Common myeloid progenitor, CD34-positive (primary cell): Measurements from ENCODE around the gene EGFR.

Experiments
- CTCF ChIA-PET: fragments of 350-600 bp; sonication (Branson Sonifier 250); formaldehyde crosslinking; loops from one replicate; lab custom pipeline; 2021; ENCODE audit warnings: antibody characterized with exemption; lab: Charles Lee
- POLR2A ChIA-PET: fragments of 350-600 bp; sonication (Branson Sonifier 250); formaldehyde crosslinking; loops from one replicate; lab custom pipeline; 2021; ENCODE audit warnings: antibody characterized with exemption; lab: Charles Lee
- DNase-seq, 3 donors: peaks; one replicate each; pipeline versions ENCODE4 v3.0.0 to v3.0.0-alpha.2; 2013
- H3K27ac ChIP-seq, 2 experiments: 1 replicate in 1 of 2; 2 replicates in 1 of 2; pipeline ENCODE4 v1.7.0; 2013; ENCODE audit warnings: inconsistent platforms in 2 of 2, low read length in 2 of 2, mild to moderate bottlenecking in 2 of 2, low read depth in 1 of 2, moderate library complexity in 1 of 2; ENCODE audit not compliant: severe bottlenecking in 2 of 2, insufficient read depth in 1 of 2, poor library complexity in 1 of 2
- H3K27me3 ChIP-seq, 5 experiments: replicated peaks in 2 of 5; 1 replicate in 3 of 5; 2 replicates in 2 of 5; pipeline versions ENCODE4 v1.6.1 to v1.7.0; 2013; ENCODE audit warnings: low read length in 4 of 5, mild to moderate bottlenecking in 2 of 5, moderate library complexity in 2 of 5, inconsistent platforms in 1 of 5; ENCODE audit not compliant: insufficient read depth in 5 of 5, control insufficient read depth in 4 of 5
- H3K36me3 ChIP-seq, 4 experiments: 1 replicate in 2 of 4; 2 replicates in 2 of 4; pipeline versions ENCODE4 v1.6.1 to v1.7.0; 2013; ENCODE audit warnings: low read length in 3 of 4, control low read depth in 1 of 4, mild to moderate bottlenecking in 1 of 4; ENCODE audit not compliant: control insufficient read depth in 4 of 4, insufficient read depth in 4 of 4
- H3K4me1 ChIP-seq, 4 experiments: 1 replicate in 3 of 4; 2 replicates in 1 of 4; pipeline versions ENCODE4 v1.6.1 to v1.7.1; 2013; ENCODE audit warnings: low read length in 3 of 4, mild to moderate bottlenecking in 3 of 4, control low read depth in 1 of 4, inconsistent platforms in 1 of 4, moderate library complexity in 1 of 4; ENCODE audit not compliant: control insufficient read depth in 4 of 4, insufficient read depth in 4 of 4; ENCODE audit errors: control extremely low read depth in 1 of 4
- H3K4me3 ChIP-seq, 7 experiments: 1 replicate in 4 of 7; 2 replicates in 3 of 7; pipeline versions ENCODE4 v1.5.1 to v1.7.0; 2013; ENCODE audit warnings: mild to moderate bottlenecking in 7 of 7, low read length in 6 of 7, moderate library complexity in 6 of 7, inconsistent platforms in 2 of 7, low read depth in 2 of 7, control low read depth in 1 of 7; ENCODE audit not compliant: insufficient read depth in 4 of 7, control insufficient read depth in 1 of 7; ENCODE audit errors: extremely low read depth in 1 of 7
- H3K9me3 ChIP-seq, 5 experiments: 1 replicate in 4 of 5; 2 replicates in 1 of 5; pipeline versions ENCODE4 v1.6.1 to v1.7.1; 2013; ENCODE audit warnings: low read length in 4 of 5, mild to moderate bottlenecking in 2 of 5, inconsistent platforms in 1 of 5, low read depth in 1 of 5, moderate library complexity in 1 of 5; ENCODE audit not compliant: control insufficient read depth in 4 of 5, insufficient read depth in 2 of 5; ENCODE audit errors: control extremely low read depth in 1 of 5
- WGBS: methylation state at CpG from one replicate; pipeline ENCODE4 v1.1.5; 2013; ENCODE audit not compliant: insufficient coverage; 5-methylcytosine and 5-hydroxymethylcytosine counted together

EGFR gene

DNA sequence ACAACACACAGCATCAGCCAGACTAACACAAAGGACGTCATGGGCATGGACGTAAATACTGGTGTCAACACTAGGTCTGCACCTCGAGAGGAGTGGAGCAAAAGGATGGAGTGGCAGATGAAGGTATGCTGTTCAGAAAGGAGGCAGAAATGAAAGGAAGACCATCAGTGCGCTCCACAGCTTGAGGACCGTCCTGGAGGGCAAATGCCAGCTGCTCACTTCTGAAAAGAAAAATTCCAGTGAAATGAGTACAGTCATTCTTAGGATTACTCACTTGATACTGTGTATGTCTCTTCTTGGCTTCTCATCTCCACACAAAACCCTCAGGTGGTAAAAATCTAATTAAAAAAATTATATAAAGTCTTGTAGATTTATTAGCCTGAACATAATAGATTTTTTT lies 44.8 kb downstream of the EGFR start:
- peaks cover 0 to 1% (median 0%) of the 10 kb centered on the region in 5 experiments for H3K9me3 ChIP-seq
- H3K4me1 ChIP-seq = no peaks in the 10 kb centered on the region
- ChIA-PET CTCF (no interaction called here), POLR2A (no interaction called here)
- no peaks in the 10 kb centered on the region for H3K36me3 ChIP-seq
- DNase-seq = no peak
- no peak overlapping the region for H3K4me3 ChIP-seq
- 88% methylated on average over 4 of the region's 5 CpGs for WGBS
- peaks cover 0 to 6% (median 0%) of the 10 kb centered on the region in 5 experiments for H3K27me3 ChIP-seq
- no peak overlapping the region for H3K27ac ChIP-seq

DNA sequence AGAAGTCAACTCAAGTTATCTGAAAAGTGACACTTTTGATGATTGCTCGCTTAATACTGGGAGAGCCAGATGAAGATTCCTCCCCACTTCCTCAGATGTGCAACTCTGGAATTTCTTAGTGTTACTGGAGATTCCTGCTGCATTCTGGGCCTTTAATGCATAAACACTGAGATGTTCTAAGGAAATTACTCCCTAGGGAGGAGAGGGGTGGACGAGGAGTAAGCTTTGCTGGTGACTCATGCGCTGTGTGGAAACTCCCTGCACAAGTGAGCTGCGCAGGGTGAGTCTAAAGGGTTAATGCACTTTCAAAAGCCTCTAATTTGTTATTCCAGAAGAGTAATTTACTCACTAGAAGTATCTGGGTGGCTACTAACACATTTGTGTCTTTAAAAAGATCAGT lies 46.3 kb downstream of the EGFR start:
- 73% methylated on average over 3 of the region's 4 CpGs for WGBS
- Histone ChIP-seq H3K27ac (no peak overlapping the region), H3K4me1 (no peaks in the 10 kb centered on the region), H3K27me3 (peaks cover 0 to 11% (median 0%) of the 10 kb centered on the region in 5 experiments), H3K36me3 (no peaks in the 10 kb centered on the region), H3K4me3 (no peak overlapping the region), H3K9me3 (peaks cover 0 to 1% (median 0%) of the 10 kb centered on the region in 5 experiments)
- CTCF ChIA-PET = no interaction called here
- POLR2A ChIA-PET = no interaction called here
- no peak for DNase-seq

DNA sequence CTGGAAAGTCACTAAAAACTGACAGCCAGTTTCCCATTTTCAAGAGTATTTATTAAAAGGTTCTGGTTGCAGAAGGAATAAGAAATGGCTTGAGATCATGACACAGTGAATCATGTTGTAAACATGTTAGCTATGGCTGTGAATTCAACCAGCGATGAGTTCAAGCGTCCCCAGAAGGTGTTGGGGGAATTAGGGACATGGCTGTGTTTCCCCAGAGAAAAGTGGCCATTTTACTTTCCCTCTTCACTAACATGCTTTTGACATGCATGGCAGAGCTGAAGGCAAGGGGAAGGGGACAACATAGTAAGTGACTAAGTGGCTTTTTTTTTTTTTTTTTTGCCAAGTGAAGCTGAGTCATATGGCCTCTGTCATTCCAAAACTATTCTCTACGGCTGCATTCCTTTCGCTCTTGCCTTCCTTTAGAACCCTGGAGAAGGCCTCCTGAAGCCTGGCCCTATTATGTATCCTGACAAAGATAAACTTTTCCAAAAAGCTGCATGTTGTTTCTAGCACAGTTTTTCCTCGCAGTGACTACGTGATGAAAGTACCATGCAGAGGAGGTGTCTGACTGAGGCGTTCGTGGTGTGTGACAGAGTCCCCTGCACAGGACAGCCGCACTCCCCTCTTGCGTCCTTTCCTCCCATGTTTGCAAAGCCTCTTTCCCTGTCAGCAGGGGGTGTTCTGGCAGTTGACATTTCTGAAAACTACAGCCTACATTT lies 46.9 kb downstream of the EGFR start:
- Histone ChIP-seq H3K4me1 (no peaks in the 10 kb centered on the region), H3K9me3 (peaks cover 0 to 1% (median 0%) of the 10 kb centered on the region in 5 experiments), H3K4me3 (no peak overlapping the region), H3K27ac (no peak overlapping the region), H3K36me3 (no peaks in the 10 kb centered on the region), H3K27me3 (peaks cover 0 to 11% (median 0%) of the 10 kb centered on the region in 5 experiments)
- ChIA-PET CTCF (no interaction called here), POLR2A (no interaction called here)
- DNase-seq = no peak
- 66% methylated on average over 8 of the region's 10 CpGs for WGBS

DNA sequence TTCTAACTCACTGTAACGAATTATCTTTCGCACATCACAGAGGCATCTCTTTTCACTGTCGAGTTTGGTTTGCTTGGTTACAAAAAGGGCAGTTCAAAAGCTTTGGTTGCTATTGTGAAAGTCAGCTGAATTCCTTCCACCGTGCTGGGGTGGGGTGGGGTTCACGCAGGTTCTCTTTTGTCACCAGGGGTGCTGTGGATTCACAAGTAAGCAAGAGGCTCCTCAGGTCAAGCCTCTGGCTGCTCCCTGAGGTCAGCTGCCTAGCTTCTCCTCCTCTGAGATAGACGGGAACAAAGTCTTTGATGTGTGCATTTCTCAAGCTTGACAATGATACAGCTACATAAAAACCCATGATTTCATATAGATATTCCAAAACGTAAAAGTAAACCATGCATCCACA lies 47.7 kb downstream of the EGFR start:
- CTCF ChIA-PET = no interaction called here
- WGBS = 77% methylated on average over 5 of the region's 7 CpGs
- Histone ChIP-seq H3K27ac (no peak overlapping the region), H3K36me3 (no peaks in the 10 kb centered on the region), H3K27me3 (peaks cover 0 to 11% (median 3%) of the 10 kb centered on the region in 5 experiments), H3K4me1 (no peaks in the 10 kb centered on the region), H3K9me3 (peaks cover 0 to 1% (median 0%) of the 10 kb centered on the region in 5 experiments), H3K4me3 (no peak overlapping the region)
- POLR2A ChIA-PET = no interaction called here
- DNase-seq = no peak

DNA sequence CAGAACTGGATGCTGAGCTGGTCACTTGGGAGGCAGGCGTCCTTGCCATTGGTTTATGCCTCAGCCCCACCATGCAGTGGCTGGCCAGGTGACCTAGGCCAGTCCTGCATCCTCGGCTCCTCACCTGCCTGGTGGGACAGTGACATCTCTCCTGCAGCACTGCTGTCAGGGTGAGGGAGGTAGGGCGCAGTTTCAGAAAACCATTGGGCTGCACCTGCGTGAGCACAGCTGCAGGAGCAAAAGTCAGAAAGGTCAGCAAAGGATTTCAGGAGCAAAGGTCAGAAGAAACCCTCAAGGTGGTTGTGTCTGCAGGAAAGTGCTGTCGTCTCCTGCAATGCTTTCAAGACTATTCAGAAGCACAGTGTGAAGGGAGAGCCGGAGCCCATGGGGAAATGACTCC lies 48.1 kb downstream of the EGFR start:
- CTCF ChIA-PET = no interaction called here
- POLR2A ChIA-PET = no interaction called here
- DNase-seq = no peak
- H3K36me3 ChIP-seq = no peaks in the 10 kb centered on the region
- H3K27me3 ChIP-seq = peaks cover 0 to 11% (median 3%) of the 10 kb centered on the region in 5 experiments
- H3K4me1 ChIP-seq = no peaks in the 10 kb centered on the region
- peaks cover 0 to 1% (median 0%) of the 10 kb centered on the region in 5 experiments for H3K9me3 ChIP-seq
- 90% methylated on average over 5 of the region's 6 CpGs for WGBS
- H3K4me3 ChIP-seq = no peak overlapping the region
- no peak overlapping the region for H3K27ac ChIP-seq

DNA sequence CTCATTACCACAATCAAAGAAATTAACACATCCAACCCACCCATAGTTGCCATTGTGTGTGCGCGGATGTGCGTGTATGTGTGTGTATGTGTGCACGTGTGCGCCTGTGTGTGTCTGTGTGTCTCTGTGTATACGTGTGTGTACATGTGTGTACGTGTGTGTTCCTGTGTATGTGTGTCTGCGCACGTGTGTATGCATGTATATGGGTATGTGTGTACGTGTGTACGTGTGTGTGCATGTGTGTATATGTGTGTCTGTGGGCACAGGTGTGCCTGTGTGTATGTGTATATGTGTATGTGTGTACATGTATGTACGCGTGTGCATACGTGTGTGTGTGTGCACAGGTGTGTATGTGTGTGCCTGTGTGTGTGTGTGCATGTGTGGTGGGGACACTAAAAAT lies 48.9 kb downstream of the EGFR start:
- Histone ChIP-seq H3K4me3 (no peak overlapping the region), H3K27ac (no peak overlapping the region), H3K9me3 (peaks cover 0 to 1% (median 0%) of the 10 kb centered on the region in 5 experiments), H3K4me1 (no peaks in the 10 kb centered on the region), H3K36me3 (no peaks in the 10 kb centered on the region), H3K27me3 (peaks cover 0 to 11% (median 3%) of the 10 kb centered on the region in 5 experiments)
- POLR2A ChIA-PET = no interaction called here
- DNase-seq = no peak
- CTCF ChIA-PET = no interaction called here
- WGBS = 98% methylated on average over 8 of the region's 14 CpGs

DNA sequence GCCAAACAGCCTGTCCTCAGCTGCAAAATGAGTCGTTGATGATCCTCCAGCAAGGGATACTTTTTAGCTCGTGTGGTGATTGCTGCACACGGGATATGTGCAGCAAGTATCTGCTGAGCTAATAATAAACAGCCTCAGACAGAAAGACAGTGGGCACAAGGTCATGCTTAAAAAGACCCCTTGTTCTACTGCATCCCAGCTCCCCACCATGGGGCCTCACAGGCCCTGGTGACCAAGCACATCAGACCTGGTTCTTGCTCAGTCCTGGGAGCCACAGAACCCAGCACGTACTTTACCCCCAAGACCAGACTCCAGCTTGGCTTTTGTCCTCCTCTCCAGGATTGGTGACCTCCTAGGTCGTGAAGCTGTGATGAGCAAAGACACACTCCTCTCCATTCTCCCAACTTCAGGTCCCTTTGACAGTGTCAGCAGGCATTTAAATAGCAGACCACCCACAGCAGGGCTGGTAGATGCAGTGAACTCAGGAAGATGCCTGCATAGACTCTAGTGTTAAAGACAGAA lies 50.5 kb downstream of the EGFR start:
- Histone ChIP-seq H3K4me3 (no peak overlapping the region), H3K36me3 (no peaks in the 10 kb centered on the region), H3K27me3 (peaks cover 0 to 11% (median 3%) of the 10 kb centered on the region in 5 experiments), H3K27ac (no peak overlapping the region), H3K4me1 (no peaks in the 10 kb centered on the region), H3K9me3 (peaks cover 0 to 1% (median 0%) of the 10 kb centered on the region in 5 experiments)
- DNase-seq = no peak
- 84% methylated on average over 5 of the region's 5 CpGs for WGBS
- CTCF ChIA-PET = no interaction called here
- POLR2A ChIA-PET = no interaction called here
